Measurements from ENCODE around the gene KCNG2.

KCNG2 gene

GRCh38 chr18:79768745-79769144, 29.0 kb upstream of the KCNG2 start:
- DNase-seq (ENCODE audit: low spot score), result no peak

GRCh38 chr18:79769698-79770500, 27.8 kb upstream of the KCNG2 start:
- DNase-seq (ENCODE audit: low spot score), result no peak

- DNase-seq (ENCODE audit: low spot score), result no peak
Measured at GRCh38 chr18:79770501-79770815, 27.3 kb upstream of the KCNG2 start.

GRCh38 chr18:79770826-79771225, 26.9 kb upstream of the KCNG2 start:
- no peak for DNase-seq (ENCODE audit: low spot score)

GRCh38 chr18:79771446-79772107, 26.2 kb upstream of the KCNG2 start:
- DNase-seq (ENCODE audit: low spot score), result no peak

- no peak for DNase-seq (ENCODE audit: low spot score)
Measured at GRCh38 chr18:79772108-79772864, 25.5 kb upstream of the KCNG2 start.

- DNase-seq (ENCODE audit: low spot score), result no peak
Measured at GRCh38 chr18:79772865-79773696, 24.7 kb upstream of the KCNG2 start.

GRCh38 chr18:79774111-79774510, 23.6 kb upstream of the KCNG2 start:
- no peak for DNase-seq (ENCODE audit: low spot score)

GRCh38 chr18:79775441-79776221, 22.1 kb upstream of the KCNG2 start:
- DNase-seq (ENCODE audit: low spot score), result no peak

GRCh38 chr18:79776674-79777073, 21.1 kb upstream of the KCNG2 start:
- DNase-seq (ENCODE audit: low spot score), result no peak

- no peak for DNase-seq (ENCODE audit: low spot score)
Measured at GRCh38 chr18:79778291-79778791, 19.4 kb upstream of the KCNG2 start.

GRCh38 chr18:79779021-79779699, 18.6 kb upstream of the KCNG2 start:
- no peak for DNase-seq (ENCODE audit: low spot score)

- no peak for DNase-seq (ENCODE audit: low spot score)
Measured at GRCh38 chr18:79779700-79780190, 18.0 kb upstream of the KCNG2 start.

- DNase-seq (ENCODE audit: low spot score), result no peak
Measured at GRCh38 chr18:79780547-79780946, 17.2 kb upstream of the KCNG2 start.

- no peak for DNase-seq (ENCODE audit: low spot score)
Measured at GRCh38 chr18:79781331-79781941, 16.3 kb upstream of the KCNG2 start.

GRCh38 chr18:79782566-79783308, 15.0 kb upstream of the KCNG2 start:
- no peak for DNase-seq (ENCODE audit: low spot score)

GRCh38 chr18:79784071-79784913, 13.4 kb upstream of the KCNG2 start:
- DNase-seq (ENCODE audit: low spot score), result no peak

All from globus pallidus (tissue), 1 donor.